Thoracic aorta (tissue), 2 donors: ENCODE data around the gene FAM181B. TPM values are rescaled to one million over a fixed set of nuclear protein-coding genes. Genes with fewer than 3 reads are reported as not detected.

Experiments used
- ATAC-seq: fragments of 150-250 bp; one replicate; pipeline ENCODE4 v1.8.0; 2017; ENCODE audit warnings: low read depth; ENCODE audit not compliant: insufficient number of reproducible peaks, low FRiP score
- DNase-seq: peaks from one replicate; pipeline ENCODE4 v3.0.0-alpha.2; 2020; ENCODE audit warnings: low spot score
- H3K27ac ChIP-seq, 2 donors: fragments of 200-600 bp; sonication (generic); 1 replicate in 1 of 2; 2 replicates in 1 of 2; pipeline ENCODE4 v1.5.1; 2016; ENCODE audit warnings: mild to moderate bottlenecking in 2 of 2, moderate library complexity in 2 of 2
- H3K27me3 ChIP-seq: fragments of 200-600 bp; sonication (generic); replicated peaks from 2 replicates; pipeline ENCODE4 v1.6.0; 2016; ENCODE audit warnings: mild to moderate bottlenecking; ENCODE audit not compliant: insufficient read depth
- H3K36me3 ChIP-seq: fragments of 200-600 bp; sonication (generic); one replicate; pipeline ENCODE4 v1.5.1; 2016
- H3K4me1 ChIP-seq, 2 donors: fragments of 200-600 bp; sonication (generic); 1 replicate in 1 of 2; 2 replicates in 1 of 2; pipeline versions ENCODE4 v1.5.1 to v1.6.0; 2016; ENCODE audit warnings: low read depth in 2 of 2, mild to moderate bottlenecking in 1 of 2; ENCODE audit not compliant: control insufficient read depth in 1 of 2
- H3K4me3 ChIP-seq: fragments of 200-600 bp; sonication (generic); 2 replicates; pipeline ENCODE4 v1.5.1; 2016; ENCODE audit warnings: mild to moderate bottlenecking
- H3K9me3 ChIP-seq: fragments of 200-600 bp; sonication (generic); 2 replicates; pipeline ENCODE4 v1.5.1; 2016
- CTCF ChIP-seq: fragments of 200-600 bp; sonication (generic); IDR thresholded peaks from one replicate; pipeline ENCODE4 v1.5.1; 2019; ENCODE audit warnings: antibody characterized with exemption
- total RNA-seq, 2 donors: library from RNA; depleted of rRNA; stranded (reverse); fragments of >200 nt; gene quantifications; one replicate each; pipeline versions ENCODE4 v1.1.0 to v1.2.3, GENCODE V29; 2016

FAM181B gene
- total RNA-seq, 2 donors from 2014 or later = 0.27 to 2.2 TPM

- Histone ChIP-seq H3K27me3 (no peaks in the 10 kb centered on the region), H3K36me3 (no peaks in the 10 kb centered on the region), H3K27ac (no peak overlapping the region), H3K4me1 (no peaks in the 10 kb centered on the region), H3K9me3 (no peaks in the 10 kb centered on the region), H3K4me3 (no peak overlapping the region)
- ATAC-seq (no peak), DNase-seq (no peak)
- no peak for TF ChIP-seq CTCF
Observed at GRCh38 chr11:82759649-82760048, 26.0 kb upstream of the FAM181B start.

GRCh38 chr11:82757660-82758357 lies 24.1 kb upstream of the FAM181B start:
- H3K4me1 ChIP-seq = peaks cover 0 to 5% of the 10 kb centered on the region in 2 donors
- DNase-seq = no peak
- no peak overlapping the region for H3K4me3 ChIP-seq
- no peak for ATAC-seq
- H3K9me3 ChIP-seq = no peaks in the 10 kb centered on the region
- H3K27me3 ChIP-seq = no peaks in the 10 kb centered on the region
- H3K27ac ChIP-seq = no peak overlapping the region
- no peaks in the 10 kb centered on the region for H3K36me3 ChIP-seq
- no peak for TF ChIP-seq CTCF

GRCh38 chr11:82756765-82757639 lies 23.3 kb upstream of the FAM181B start:
- peaks cover 0 to 5% of the 10 kb centered on the region in 2 donors for H3K4me1 ChIP-seq
- DNase-seq = no peak
- no peaks in the 10 kb centered on the region for H3K9me3 ChIP-seq
- no peaks in the 10 kb centered on the region for H3K27me3 ChIP-seq
- ATAC-seq = no peak
- H3K4me3 ChIP-seq = no peak overlapping the region
- no peaks in the 10 kb centered on the region for H3K36me3 ChIP-seq
- H3K27ac ChIP-seq = no peak overlapping the region
- TF ChIP-seq CTCF = no peak

- Histone ChIP-seq H3K9me3 (no peaks in the 10 kb centered on the region), H3K27ac (no peak overlapping the region), H3K27me3 (no peaks in the 10 kb centered on the region), H3K4me3 (no peak overlapping the region), H3K36me3 (no peaks in the 10 kb centered on the region), H3K4me1 (peaks cover 0 to 5% of the 10 kb centered on the region in 2 donors)
- no peak for DNase-seq
- no peak for TF ChIP-seq CTCF
- ATAC-seq = no peak
Observed at GRCh38 chr11:82754410-82754809, 20.7 kb upstream of the FAM181B start.

- no peak for TF ChIP-seq CTCF
- Histone ChIP-seq H3K27ac (no peak overlapping the region), H3K4me1 (peaks cover 0 to 5% of the 10 kb centered on the region in 2 donors)
Observed at GRCh38 chr11:82753921-82754320, 20.3 kb upstream of the FAM181B start.

More at GRCh38 chr11:82753921-82754320, 20.3 kb upstream of the FAM181B start:
- DNase-seq = no peak
- no peaks in the 10 kb centered on the region for H3K27me3 ChIP-seq
- H3K36me3 ChIP-seq = no peaks in the 10 kb centered on the region
- no peaks in the 10 kb centered on the region for H3K9me3 ChIP-seq
- H3K4me3 ChIP-seq = no peak overlapping the region
- no peak for ATAC-seq
